Left renal cortex interstitium (tissue), 4 donors: ENCODE measurements around the gene PDCD1. TPM values are rescaled to one million over a fixed set of nuclear protein-coding genes. Genes with fewer than 3 reads are reported as not detected.
A peak's percentile ranks its signal among the peaks of the same experiment; 100 is the strongest.
"Not testable (repeated sequence)": the region's sequence is repeated elsewhere in the genome, so short reads cannot be mapped to it uniquely, and the experiment has no call there.

Source experiments
- DNase-seq, 4 donors: peaks; one replicate each; pipeline ENCODE4 v3.0.0-alpha.2; 2013; ENCODE audit warnings: low read depth in 4 of 4, low spot score in 2 of 4, missing footprints in 1 of 4
- polyA plus RNA-seq, 4 donors: library from polyadenylated mRNA; unstranded; fragments of 120-200 nt; gene quantifications; one replicate each; pipeline ENCODE4 v1.2.1, GENCODE V29; 2013; ENCODE audit not compliant: insufficient read length in 4 of 4

The PDCD1 gene
- polyA plus RNA-seq, result under 1 TPM; 0.21 to 0.33 (median 0.29) TPM

DNA sequence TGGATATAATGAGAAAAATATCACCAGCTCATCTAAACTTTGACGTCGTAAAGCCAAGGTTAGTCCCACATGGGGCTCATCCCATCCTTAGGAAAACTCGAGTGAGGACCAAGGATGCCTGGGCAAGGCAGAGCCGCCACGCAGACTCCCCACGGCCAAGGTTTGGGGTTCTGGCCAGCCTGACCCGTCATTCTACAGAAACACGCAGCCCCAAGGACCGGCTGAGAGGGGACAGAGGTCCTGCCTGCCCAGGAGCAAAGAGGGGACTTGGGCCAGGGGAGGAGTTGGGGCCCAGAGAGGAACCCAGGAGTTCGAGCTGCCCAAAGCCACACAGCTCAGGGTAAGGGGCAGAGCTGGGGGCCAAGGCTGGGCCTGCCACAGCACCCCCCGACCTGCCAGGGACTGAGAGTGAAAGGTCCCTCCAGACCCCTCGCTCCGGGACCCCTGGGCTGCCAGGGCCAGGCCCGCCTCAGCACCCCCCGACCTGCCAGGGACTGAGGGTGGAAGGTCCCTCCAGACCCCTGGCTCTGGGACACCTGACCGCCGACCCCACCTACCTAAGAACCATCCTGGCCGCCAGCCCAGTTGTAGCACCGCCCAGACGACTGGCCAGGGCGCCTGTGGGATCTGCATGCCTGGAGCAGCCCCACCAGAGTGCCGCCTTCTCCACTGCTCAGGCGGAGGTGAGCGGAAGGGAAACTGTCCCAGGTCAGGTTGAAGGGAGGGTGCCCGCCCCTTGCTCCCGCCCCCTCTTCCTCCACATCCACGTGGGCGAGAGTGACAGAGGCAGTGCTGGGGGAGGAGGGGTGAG lies at the start of gene PDCD1:
Gene PDCD1, minus strand, starts transcription at position 689 of the 811 bp plus-strand sequence. Its CDS starts 56 bp downstream, at position 633.
- DNase-seq, result no peak

DNA sequence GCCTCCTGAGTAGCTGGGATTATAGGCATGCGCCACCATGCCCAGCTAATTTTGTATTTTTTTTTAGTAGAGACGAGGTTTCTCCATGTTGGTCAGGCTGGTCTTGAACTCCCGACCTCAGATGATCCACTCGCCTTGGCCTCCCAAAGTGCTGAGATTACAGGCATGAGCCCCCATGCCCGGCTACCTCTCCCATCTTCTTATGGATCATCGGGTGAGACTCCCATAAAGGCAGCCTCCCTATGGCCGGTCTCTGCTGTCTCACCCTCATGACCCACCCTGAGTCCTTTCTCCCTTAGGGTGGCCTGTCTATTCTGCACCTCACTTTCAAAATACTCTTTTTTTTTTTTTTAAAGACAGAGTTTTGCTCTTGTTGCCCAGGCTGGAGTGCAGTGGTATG lies 49.1 kb upstream of the PDCD1 start:
- DNase-seq, result not testable (repeated sequence)

DNA sequence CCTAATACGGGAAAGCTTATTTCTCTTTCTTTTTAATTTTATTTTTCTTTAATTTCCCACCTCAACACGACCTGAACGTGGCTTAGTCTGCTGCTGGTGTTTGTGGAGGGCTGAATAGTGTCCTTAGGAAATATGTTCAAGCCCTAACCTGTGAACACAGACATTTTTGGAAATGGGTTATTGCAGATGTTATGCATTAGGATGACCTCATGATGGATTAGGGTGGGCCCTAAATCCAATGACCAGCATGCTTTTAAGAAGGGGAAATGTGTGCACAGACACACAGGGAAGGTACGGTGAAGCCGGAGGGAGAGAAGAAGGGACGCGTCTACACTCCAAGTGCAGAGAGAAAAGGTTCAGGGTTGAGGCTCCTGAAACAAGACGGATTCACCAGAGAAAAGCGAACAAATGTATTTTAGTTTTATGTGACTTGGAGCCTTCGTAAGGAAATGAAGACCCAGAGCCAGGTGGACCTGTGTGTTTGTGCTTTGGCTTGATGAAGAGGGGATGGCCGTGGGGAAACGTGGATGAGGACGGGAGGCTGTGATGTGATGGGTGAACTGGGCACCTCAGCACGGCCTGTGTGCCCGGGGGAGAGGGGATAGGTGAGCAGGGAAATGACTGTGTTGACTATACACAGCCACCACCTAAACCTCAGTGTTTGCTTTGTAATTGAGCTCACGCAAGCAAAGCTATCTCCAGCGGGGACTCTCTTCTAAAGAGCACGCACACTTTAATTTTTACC lies 48.3 kb upstream of the PDCD1 start:
- no peak for DNase-seq

DNA sequence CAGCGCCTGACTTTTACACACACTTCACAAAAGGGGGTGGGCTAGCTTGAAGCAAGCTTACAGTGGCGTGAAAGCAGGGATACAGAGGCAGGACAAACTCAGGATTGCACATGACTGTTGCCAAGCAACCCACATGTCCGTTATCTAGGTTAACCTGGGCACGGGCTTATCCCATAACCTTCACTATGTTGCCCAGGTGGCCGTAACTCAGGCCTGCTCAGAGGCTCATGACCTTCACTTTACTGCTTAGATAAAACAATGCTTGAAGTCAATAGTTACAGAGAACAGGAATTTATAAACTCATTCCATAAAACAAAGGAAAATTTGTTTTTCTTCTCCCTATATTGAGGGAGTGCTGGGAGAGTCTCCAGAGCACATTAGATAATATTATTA lies 47.7 kb upstream of the PDCD1 start:
- DNase-seq, result not testable (repeated sequence)

DNA sequence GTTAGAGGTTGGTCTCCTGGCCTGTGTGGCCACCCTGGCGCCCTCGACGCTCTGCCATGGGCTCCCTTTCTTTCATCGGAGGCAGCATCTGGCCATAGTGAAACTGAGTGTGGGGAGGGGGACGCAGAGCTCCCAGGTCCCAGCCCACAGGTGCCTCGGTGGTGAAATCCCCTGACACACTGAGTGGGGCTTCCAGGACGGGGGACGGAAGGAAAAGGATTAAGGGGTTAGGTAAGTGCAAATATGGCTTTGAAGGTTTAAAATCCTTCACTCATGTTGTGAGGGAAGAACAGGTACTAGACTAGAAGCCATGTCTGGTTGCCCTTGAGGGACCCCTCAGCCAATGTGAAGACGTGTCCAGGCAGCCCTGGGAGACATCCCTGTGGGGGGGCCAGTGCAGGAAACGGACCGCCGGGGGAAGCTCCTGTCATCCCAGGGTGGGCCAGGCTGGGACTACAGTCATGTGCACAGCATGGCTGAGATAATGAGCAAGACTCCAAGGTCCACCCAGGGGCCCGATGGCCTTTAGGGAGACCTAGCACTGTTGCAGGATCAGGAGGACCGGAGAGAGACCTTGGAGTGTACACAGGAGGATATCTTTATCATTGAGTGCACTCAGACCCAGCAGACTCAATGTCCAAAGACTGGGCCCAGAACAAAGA lies 47.2 kb upstream of the PDCD1 start:
- no peak for DNase-seq

DNA sequence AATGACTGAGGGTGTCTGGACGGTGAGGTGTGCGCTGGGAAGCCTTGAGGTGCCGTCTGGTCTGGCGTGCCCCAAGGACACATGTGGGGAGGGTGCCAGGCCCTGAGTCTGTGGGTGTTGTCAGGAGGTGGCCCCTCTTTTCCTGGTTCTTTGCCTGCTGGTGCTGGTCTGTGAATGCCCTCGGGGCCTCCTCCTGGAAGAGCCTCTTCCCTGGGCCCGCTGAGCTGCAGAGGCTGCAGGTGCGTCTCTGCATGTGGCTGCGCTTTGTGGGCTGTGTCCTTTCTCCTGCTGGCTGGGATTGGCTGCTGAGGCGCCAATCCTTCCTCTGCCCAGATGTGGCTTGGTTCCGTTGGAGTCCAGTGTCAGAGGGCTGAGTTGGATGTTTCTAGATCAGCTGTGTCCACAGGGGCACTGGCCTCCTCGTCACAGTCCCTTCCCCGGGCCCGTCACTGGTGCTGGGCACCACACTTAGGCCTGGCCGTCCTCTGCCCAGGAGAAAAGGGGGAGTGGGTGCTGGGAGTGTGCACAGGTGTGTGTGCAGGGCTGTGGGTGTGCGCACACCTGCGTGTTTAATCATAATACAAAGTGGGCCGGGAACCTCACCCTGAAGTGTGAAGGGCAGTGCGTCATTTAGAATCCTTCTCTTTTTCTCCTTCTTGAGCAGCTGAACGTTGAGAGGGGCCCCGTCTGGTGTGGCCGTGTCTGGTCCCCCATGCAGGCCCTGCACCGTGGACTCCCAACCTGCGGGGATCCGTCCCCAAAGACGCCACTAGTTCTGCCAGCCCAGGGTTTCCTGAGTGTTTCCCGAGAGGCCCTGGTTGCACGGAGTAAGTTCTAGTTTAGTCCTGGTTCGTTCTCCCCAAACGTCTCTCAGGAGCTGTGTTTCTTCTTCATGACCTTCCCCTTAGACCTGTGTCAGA lies 46.4 kb upstream of the PDCD1 start:
- DNase-seq, result no peak

DNA sequence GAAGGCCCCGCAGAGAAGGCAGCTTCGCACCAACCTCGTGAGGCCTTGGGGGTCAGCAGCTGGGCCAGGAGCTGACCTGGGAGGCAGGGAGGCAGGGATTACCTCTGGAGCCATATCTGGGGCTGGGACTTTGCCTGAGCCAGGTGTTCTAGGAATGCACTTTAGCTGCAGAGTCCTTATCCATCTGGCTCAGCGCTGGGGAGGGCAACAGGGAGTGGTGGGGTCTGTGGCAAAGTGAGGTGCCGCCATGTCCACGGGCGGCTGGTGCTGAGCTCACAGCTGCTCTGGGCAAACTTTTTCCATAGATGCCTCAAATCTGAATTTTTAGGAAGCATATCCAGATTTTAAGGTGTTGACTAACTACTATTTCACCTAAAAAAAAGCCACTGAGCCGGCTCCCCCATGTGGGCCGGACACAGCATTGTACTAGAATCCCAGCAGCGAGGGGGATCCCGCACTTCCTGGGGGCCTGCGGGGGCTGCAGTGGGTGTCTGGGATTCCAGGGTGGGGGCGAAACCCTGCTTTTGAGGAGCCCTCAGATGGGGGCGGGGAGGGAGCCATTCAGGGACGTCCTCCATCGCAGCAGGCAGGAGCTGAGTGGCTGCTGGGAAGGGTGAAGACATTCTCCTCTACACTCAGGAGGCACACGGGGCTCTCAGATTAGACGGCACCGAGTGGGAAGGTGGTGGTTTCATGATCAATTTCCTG lies 45.5 kb upstream of the PDCD1 start:
- DNase-seq, result no peak

DNA sequence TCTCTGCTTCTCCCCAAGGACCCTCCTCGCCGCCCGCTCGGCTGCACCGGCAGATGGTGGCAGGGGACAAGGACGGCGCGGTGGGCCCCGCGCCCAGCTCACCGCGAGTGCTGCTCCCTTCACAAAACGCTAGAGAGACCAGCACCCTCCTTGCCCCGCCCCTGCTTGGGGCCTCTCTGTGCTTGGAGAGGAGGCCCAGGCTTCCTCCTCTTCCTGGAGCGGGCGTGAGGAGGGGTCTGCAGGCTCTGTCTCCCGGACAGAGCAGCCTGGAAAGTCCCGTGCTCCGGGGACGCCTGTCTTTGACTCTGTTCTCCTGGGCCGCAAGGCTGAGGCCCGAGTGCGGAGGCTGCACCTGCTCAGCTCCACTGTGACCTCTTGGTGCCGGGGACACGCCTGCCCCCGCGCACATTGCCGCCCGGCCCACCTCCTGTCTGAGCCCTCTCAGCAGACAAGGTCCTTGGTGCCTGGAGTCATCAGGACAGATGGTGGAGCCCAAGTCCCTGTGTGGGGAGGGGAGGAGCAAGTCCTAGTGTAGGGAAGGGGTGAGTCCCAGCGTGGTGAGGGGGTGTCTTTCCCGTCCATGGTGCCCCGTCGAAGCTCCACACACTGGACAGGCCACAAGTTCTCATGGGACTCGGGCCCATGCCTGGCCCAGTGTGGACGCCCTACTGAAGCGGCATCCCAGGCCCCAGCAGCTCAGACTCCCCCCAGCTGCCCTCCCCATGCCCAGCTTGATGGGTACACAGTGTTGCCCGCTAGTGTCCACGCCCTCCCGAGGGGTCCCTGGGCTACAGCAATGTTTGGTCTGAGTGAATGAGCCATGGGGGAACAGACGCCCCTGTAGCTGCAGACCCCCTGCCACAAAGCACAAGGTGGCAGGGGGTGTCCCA lies 44.7 kb upstream of the PDCD1 start:
- DNase-seq, result no peak

DNA sequence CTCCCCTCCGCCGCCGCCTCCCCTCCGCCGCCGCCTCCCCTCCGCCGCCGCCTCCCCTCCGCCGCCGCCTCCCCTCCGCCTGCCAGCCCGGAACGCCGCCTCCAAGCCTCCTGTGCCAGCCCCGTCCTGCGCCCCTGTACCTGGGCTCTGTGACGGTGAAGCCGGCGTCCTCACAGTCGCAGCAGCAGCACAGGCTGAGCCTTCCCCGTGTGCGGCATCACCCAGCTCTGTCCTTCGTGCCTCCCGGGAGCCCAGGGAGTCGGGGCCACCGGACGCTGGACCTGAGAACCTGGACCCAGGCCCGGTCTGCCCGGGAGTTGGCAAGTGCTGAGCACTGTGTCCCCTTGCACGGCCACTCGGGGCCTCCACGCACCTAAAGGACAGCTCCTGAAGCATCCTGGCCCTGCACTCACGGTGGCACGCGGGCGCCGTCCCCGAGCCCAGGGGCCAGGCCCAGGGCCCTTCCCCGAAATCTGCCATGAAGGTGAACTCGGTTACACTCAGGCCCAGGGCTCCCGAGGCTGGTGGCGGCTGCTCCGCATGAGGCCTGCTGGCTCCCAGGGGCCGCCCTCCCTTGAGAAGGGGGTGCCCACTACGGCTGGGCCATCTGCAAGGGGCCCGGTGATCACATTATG lies 43.8 kb upstream of the PDCD1 start:
- DNase-seq, result no peak

DNA sequence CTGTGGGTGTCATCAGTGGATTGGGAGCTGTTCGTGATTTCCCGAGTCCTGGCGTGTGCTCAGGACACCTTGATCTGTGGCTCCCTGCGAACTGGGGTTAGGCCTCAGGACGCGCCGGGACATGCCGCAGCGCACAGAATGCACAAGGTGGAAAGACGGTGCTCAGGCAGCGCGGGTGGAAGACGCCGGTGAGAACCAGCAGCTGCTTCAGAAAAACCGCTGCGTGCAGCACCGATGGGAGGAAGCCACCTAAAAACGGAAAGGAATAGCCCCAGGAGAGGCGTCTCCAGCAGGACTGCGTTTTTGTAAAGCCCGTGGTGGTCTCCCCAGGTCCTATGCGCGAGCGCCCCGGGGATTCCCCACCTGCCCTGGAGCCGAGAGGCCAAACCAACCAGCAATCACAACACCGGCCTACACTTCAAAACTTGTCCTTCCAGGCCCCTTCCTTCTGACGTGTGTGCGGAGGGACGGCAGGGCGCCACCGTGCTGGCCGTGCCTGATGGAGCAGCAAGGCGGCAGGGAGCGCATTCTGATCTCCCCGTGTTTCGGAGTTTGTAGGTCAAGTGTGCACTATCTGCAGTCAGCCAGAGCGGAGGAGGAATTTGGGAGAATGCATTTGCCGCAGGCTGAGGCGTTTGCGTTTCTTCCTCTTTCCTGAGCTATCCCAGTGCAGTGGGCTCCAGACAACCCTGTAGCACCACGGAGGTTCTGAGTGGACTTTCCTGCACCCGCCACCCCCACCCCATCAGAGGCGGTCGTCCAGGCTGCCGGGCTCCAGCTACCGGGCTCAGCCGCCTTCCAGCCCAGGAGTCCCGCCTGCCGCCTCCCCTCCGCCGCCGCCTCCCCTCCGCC lies 43.0 kb upstream of the PDCD1 start:
- DNase-seq, result peak in 1 of 4 donors; percentile 26

DNA sequence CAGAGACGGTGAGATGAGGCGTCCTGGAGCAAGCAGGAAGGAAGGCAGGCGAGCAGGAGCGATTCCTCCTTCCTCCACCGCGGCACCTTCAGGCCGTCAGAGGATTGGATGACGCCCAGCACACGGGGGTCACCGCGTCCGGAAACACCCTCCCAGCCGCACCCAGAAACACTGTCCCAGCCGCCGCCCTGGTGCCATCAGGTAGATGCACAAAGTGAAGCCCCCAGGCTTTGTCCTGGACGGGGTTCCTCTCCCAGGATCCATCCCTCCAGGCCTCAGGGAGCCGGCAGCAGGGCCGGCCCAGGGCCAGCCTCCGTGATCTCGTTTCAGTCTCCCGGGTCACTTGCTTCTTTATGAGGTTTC lies 42.3 kb upstream of the PDCD1 start:
- no peak for DNase-seq

DNA sequence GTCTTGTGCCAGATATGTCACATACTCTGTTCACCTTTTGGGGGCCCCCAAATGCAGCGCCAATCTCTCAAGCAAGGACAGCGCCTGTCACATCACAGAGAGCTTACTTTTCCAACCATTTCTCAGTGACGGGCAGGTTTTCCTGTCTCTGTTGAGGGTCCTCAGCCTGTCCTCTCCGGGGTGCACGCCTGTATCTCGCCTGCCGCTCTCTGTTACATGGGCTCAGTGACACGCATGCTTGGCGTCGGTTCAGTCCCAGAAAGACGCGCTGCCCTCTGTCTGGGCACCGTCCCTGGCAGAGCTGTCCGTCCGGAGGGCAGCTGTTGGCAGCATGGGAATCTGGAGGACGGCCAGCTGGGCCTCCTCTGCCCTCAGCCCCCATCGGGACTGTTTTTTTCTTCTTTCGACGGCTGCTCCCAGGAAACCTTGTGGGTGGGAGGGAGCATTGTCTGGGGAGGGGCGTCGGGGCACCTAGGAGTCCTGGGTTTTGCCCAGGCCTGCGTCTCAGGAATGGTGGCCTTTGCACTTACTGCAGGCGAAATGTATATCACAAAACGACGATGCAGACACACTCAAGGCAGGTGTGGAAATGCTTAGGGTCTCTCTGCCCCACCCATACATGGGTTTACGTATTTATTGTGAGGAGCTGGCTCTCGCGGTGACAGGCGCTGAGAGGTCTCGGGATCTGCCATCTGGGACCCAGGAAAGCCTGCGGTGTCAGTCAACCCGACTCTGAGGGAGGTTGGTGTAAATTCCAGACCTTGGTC lies 41.7 kb upstream of the PDCD1 start:
- DNase-seq, result no peak

DNA sequence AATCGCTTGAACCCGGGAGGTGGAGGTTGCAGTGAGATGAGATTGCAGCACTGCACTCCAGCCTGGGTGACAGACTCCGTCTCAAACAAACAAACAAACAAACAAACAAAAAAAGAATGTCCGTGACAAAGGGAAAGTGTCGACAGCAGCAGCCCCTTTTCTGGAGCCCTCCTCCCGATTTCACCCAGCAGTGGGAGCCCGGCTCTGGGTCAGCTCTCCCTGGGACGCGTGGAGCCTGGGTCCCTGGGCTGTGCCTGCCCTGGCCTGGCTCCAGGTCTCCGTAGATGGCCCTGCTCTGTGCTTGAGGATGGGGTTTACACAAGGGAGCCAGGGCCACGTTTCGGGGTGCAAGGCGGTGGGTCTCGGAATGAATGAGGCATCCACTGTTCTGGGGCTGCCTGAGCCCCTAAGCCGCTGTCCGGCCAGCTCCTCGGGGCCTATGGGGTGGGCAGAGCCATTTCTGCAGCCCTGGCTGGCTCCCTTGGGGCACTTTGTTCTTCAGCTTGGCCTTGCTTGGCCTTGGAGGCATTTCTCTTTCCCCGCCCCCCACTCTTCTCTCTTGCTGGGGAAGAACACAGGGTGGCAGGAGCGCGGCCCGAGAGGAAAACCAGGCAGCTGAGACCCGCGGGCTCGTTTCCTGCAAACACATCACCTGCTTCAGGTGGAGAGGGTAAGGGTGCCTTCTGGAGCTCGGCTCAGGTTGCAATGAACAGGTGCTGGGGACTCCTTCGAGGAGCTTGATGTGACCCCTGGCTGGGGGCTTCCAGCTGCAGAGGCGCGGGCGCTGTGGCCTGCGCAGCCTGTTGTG lies 40.0 kb upstream of the PDCD1 start:
- DNase-seq, result no peak

DNA sequence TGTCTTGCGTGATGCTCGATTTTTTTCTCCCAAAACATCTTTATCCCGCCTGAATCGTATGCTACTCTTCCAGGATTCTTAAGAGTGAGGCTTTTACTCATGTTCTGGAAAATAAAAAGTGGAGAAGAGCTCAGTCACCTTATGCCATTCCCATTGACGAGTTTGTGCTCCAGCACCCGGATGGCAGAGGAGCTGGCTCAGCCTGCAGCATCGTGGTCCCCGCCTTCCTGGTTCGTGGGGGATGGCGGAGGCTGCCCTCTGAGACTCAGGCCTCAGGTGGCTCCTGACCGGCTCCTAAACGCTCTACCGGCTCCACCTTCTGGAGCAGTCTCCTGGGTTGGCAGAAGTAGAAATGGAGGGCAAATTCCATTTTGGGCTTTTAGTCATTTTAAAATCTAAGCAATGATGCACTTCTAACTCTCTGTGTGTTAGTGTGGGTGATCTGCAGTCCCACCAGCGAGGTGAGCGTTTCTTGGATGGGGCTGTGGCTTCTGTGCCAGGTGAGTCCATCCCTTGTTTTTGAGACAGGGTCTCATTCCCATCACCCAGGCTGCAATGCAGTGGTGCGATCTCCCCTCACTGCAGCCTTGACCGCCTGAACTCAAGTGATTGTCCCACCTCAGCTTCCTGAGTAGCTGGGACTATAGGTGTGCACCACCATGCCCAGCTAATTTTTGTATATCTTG lies 38.7 kb upstream of the PDCD1 start:
- no peak for DNase-seq

DNA sequence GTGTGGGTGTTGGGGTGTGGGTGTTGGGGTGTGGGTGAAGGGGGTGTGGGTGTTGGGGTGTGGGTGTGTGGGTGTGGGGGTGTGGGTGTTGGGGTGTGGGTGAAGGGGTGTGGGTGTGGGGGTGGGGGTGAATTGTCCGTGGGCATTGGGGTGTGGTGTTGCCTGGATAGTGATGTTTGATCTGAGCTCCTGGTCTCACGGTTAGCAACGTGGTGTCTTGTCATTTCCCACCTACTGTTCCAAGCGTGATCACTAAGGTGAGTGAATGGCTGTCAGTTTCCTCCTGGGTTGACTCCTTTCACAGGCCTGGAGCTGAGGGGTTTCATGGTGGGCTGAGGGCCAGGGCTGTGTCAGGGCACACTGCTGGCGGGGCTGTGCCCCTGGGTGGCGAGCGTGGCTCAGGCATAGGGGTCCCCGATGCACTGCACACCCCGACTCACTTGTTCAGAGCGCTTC lies 38.1 kb upstream of the PDCD1 start:
- DNase-seq, result no peak
